ACC112 (cell line): ENCODE measurements around the gene HRH2.
"Not testable (repeated sequence)": the region's sequence is repeated elsewhere in the genome, so short reads cannot be mapped to it uniquely, and the experiment has no call there.

ENCODE experiments used
- H2AFZ ChIP-seq: fragments of 200-600 bp; sonication (generic); one replicate; pipeline ENCODE4 v1.6.0; 2017; ENCODE audit warnings: antibody characterized with exemption, low read length; ENCODE audit not compliant: unreplicated experiment
- H3K27ac ChIP-seq: fragments of 200-600 bp; sonication (generic); 2 replicates; pipeline ENCODE4 v1.5.1; 2014; ENCODE audit warnings: low read depth, mild to moderate bottlenecking, antibody characterized with exemption, low read length, moderate library complexity
- H3K27me3 ChIP-seq: fragments of 200-600 bp; sonication (generic); 2 replicates; pipeline ENCODE4 v1.6.1; 2014; ENCODE audit warnings: mild to moderate bottlenecking, antibody characterized with exemption, low read length, moderate library complexity, mixed read lengths; ENCODE audit not compliant: insufficient read depth
- H3K36me3 ChIP-seq: fragments of 200-600 bp; sonication (generic); 2 replicates; pipeline ENCODE4 v1.6.1; 2016; ENCODE audit warnings: mild to moderate bottlenecking, antibody characterized with exemption, low read length, moderate library complexity, mixed read lengths; ENCODE audit not compliant: insufficient read depth
- H3K4me1 ChIP-seq: fragments of 200-600 bp; sonication (generic); one replicate; pipeline ENCODE4 v1.6.1; 2016; ENCODE audit warnings: low read length, mixed read lengths; ENCODE audit not compliant: insufficient read depth, unreplicated experiment, control insufficient read depth
- H3K4me3 ChIP-seq: fragments of 200-600 bp; sonication (generic); 2 replicates; pipeline ENCODE4 v1.5.1; 2014; ENCODE audit warnings: mild to moderate bottlenecking, low read depth, low read length
- H3K79me2 ChIP-seq: fragments of 200-600 bp; sonication (generic); one replicate; pipeline ENCODE4 v1.6.0; 2016; ENCODE audit warnings: low read length; ENCODE audit not compliant: control insufficient read depth, unreplicated experiment, insufficient read depth

Gene HRH2

GRCh38 chr5:175657593-175658271 lies at the start of gene HRH2:
HRH2 (plus strand) TSS chr5:175658071; CDS start chr5:175683234, 25,163 bp downstream.
- Histone ChIP-seq H3K27ac (no peak within 1 kb of the TSS), H3K27me3 (peaks cover 40% of the 10 kb centered on the region), H3K79me2 (no peaks in the 10 kb centered on the region), H2AFZ (no peak within 1 kb of the TSS), H3K4me1 (no peaks in the 10 kb centered on the region), H3K36me3 (no peaks in the 10 kb centered on the region), H3K4me3 (peak within 1 kb of the TSS; percentile 55; the same call in 1 of the 2 replicates)

GRCh38 chr5:175609526-175609925 lies 48.3 kb upstream of the HRH2 start:
- Histone ChIP-seq H3K4me3 (no peak overlapping the region), H3K79me2 (no peaks in the 10 kb centered on the region)

GRCh38 chr5:175610381-175610780 lies 47.5 kb upstream of the HRH2 start:
- no peaks in the 10 kb centered on the region for H3K4me1 ChIP-seq

More at GRCh38 chr5:175609526-175609925, 48.3 kb upstream of the HRH2 start:
- Histone ChIP-seq H2AFZ (no peak overlapping the region), H3K36me3 (no peaks in the 10 kb centered on the region), H3K4me1 (no peaks in the 10 kb centered on the region), H3K27ac (no peak overlapping the region), H3K27me3 (0 out of 2 replicates have a peak, but pooled peaks cover 6% of the 10 kb centered on the region)

GRCh38 chr5:175610898-175611297 lies 47.0 kb upstream of the HRH2 start:
- Histone ChIP-seq H3K79me2 (no peaks in the 10 kb centered on the region), H3K27me3 (no peaks in the 10 kb centered on the region), H3K4me3 (no peak overlapping the region)

More at GRCh38 chr5:175610381-175610780, 47.5 kb upstream of the HRH2 start:
- Histone ChIP-seq H3K4me3 (no peak overlapping the region), H3K27me3 (0 out of 2 replicates have a peak, but pooled peaks cover 2% of the 10 kb centered on the region), H3K36me3 (no peaks in the 10 kb centered on the region), H2AFZ (no peak overlapping the region), H3K79me2 (no peaks in the 10 kb centered on the region), H3K27ac (no peak overlapping the region)

GRCh38 chr5:175614223-175614815 lies 43.6 kb upstream of the HRH2 start:
- Histone ChIP-seq H3K4me3 (no peak overlapping the region), H3K36me3 (no peaks in the 10 kb centered on the region), H2AFZ (no peak overlapping the region), H3K27ac (no peak overlapping the region), H3K79me2 (no peaks in the 10 kb centered on the region), H3K4me1 (no peaks in the 10 kb centered on the region), H3K27me3 (no peaks in the 10 kb centered on the region)

More at GRCh38 chr5:175610898-175611297, 47.0 kb upstream of the HRH2 start:
- H2AFZ ChIP-seq = no peak overlapping the region
- H3K27ac ChIP-seq = no peak overlapping the region
- no peaks in the 10 kb centered on the region for H3K36me3 ChIP-seq
- no peaks in the 10 kb centered on the region for H3K4me1 ChIP-seq

- H3K79me2 ChIP-seq = no peaks in the 10 kb centered on the region
- H3K27me3 ChIP-seq = no peaks in the 10 kb centered on the region
- no peak overlapping the region for H3K27ac ChIP-seq
- no peak overlapping the region for H2AFZ ChIP-seq
- no peaks in the 10 kb centered on the region for H3K4me1 ChIP-seq
- H3K4me3 ChIP-seq = no peak overlapping the region
- H3K36me3 ChIP-seq = no peaks in the 10 kb centered on the region
These were observed 43.0 kb upstream of the HRH2 start for GRCh38 chr5:175614861-175615260.

- Histone ChIP-seq H3K27me3 (no peaks in the 10 kb centered on the region), H3K4me3 (no peak overlapping the region), H3K27ac (no peak overlapping the region), H3K79me2 (no peaks in the 10 kb centered on the region), H2AFZ (no peak overlapping the region), H3K36me3 (no peaks in the 10 kb centered on the region), H3K4me1 (no peaks in the 10 kb centered on the region)
These were observed 41.8 kb upstream of the HRH2 start for GRCh38 chr5:175616083-175616482.

- not testable (repeated sequence) for H3K4me3 ChIP-seq, H3K36me3 ChIP-seq, H2AFZ ChIP-seq, H3K4me1 ChIP-seq, H3K79me2 ChIP-seq, H3K27ac ChIP-seq, H3K27me3 ChIP-seq
These were observed 41.3 kb upstream of the HRH2 start for GRCh38 chr5:175616527-175616926.

GRCh38 chr5:175617447-175617846 lies 40.4 kb upstream of the HRH2 start:
- Histone ChIP-seq H2AFZ (no peak overlapping the region), H3K36me3 (no peaks in the 10 kb centered on the region), H3K27me3 (no peaks in the 10 kb centered on the region), H3K27ac (no peak overlapping the region), H3K4me1 (no peaks in the 10 kb centered on the region), H3K4me3 (no peak overlapping the region), H3K79me2 (no peaks in the 10 kb centered on the region)

GRCh38 chr5:175620527-175620926 lies 37.3 kb upstream of the HRH2 start:
- Histone ChIP-seq H3K36me3 (no peaks in the 10 kb centered on the region), H3K4me1 (no peaks in the 10 kb centered on the region), H2AFZ (no peak overlapping the region), H3K4me3 (no peak overlapping the region), H3K79me2 (no peaks in the 10 kb centered on the region), H3K27ac (no peak overlapping the region), H3K27me3 (peaks cover 5% of the 10 kb centered on the region; the same call in 1 of the 2 replicates)

GRCh38 chr5:175621971-175622370 lies 35.9 kb upstream of the HRH2 start:
- peaks cover 5% of the 10 kb centered on the region; the same call in 1 of the 2 replicates for H3K27me3 ChIP-seq
- no peaks in the 10 kb centered on the region for H3K79me2 ChIP-seq
- H2AFZ ChIP-seq = no peak overlapping the region
- H3K36me3 ChIP-seq = no peaks in the 10 kb centered on the region
- H3K27ac ChIP-seq = no peak overlapping the region
- no peak overlapping the region for H3K4me3 ChIP-seq
- H3K4me1 ChIP-seq = no peaks in the 10 kb centered on the region
